ENCODE measurements around the gene CEMIP.

The CEMIP gene

GRCh38 chr15:80890341-80891005 lies 111.3 kb downstream of the CEMIP start:
- DNase-seq (ENCODE audit: low read depth), result no peak

GRCh38 chr15:80891006-80891405 lies 111.8 kb downstream of the CEMIP start:
- no peak for DNase-seq (ENCODE audit: low read depth)

GRCh38 chr15:80892414-80892813 lies 113.2 kb downstream of the CEMIP start:
- DNase-seq (ENCODE audit: low read depth), result no peak

GRCh38 chr15:80893777-80894176 lies 114.6 kb downstream of the CEMIP start:
- DNase-seq (ENCODE audit: low read depth), result no peak

- no peak for DNase-seq (ENCODE audit: low read depth)
Observed at GRCh38 chr15:80895091-80895490, 115.9 kb downstream of the CEMIP start.

- DNase-seq (ENCODE audit: low read depth), result no peak
Observed at GRCh38 chr15:80895965-80896364, 116.8 kb downstream of the CEMIP start.

GRCh38 chr15:80898040-80898439 lies 118.9 kb downstream of the CEMIP start:
- DNase-seq (ENCODE audit: low read depth), result no peak

GRCh38 chr15:80902298-80902801 lies 123.2 kb downstream of the CEMIP start:
- DNase-seq (ENCODE audit: low read depth), result no peak

GRCh38 chr15:80904998-80905397 lies 125.8 kb downstream of the CEMIP start:
- DNase-seq (ENCODE audit: low read depth), result no peak

GRCh38 chr15:80906159-80906766 lies 127.1 kb downstream of the CEMIP start:
- no peak for DNase-seq (ENCODE audit: low read depth)

- DNase-seq (ENCODE audit: low read depth), result no peak
Observed at GRCh38 chr15:80911821-80912220, 132.7 kb downstream of the CEMIP start.

- no peak for DNase-seq (ENCODE audit: low read depth)
Observed at GRCh38 chr15:80912673-80913072, 133.5 kb downstream of the CEMIP start.

- no peak for DNase-seq (ENCODE audit: low read depth)
Observed at GRCh38 chr15:80913541-80913940, 134.4 kb downstream of the CEMIP start.

- no peak for DNase-seq (ENCODE audit: low read depth)
Observed at GRCh38 chr15:80915472-80915871, 136.3 kb downstream of the CEMIP start.

- DNase-seq (ENCODE audit: low read depth), result no peak
Observed at GRCh38 chr15:80916056-80916455, 136.9 kb downstream of the CEMIP start.

GRCh38 chr15:80918196-80918783 lies 139.1 kb downstream of the CEMIP start:
- no peak for DNase-seq (ENCODE audit: low read depth)

GRCh38 chr15:80920271-80920699 lies 141.1 kb downstream of the CEMIP start:
- DNase-seq (ENCODE audit: low read depth), result no peak

GRCh38 chr15:80921736-80922410 lies 142.7 kb downstream of the CEMIP start:
- no peak for DNase-seq (ENCODE audit: low read depth)

GRCh38 chr15:80923668-80924067 lies 144.5 kb downstream of the CEMIP start:
- DNase-seq (ENCODE audit: low read depth), result no peak

GRCh38 chr15:80924278-80924677 lies 145.1 kb downstream of the CEMIP start:
- DNase-seq (ENCODE audit: low read depth), result no peak

- no peak for DNase-seq (ENCODE audit: low read depth)
Observed at GRCh38 chr15:80925597-80926059, 146.5 kb downstream of the CEMIP start.

- no peak for DNase-seq (ENCODE audit: low read depth)
Observed at GRCh38 chr15:80926126-80926525, 147.0 kb downstream of the CEMIP start.

- no peak for DNase-seq (ENCODE audit: low read depth)
Observed at GRCh38 chr15:80929225-80929624, 150.1 kb downstream of the CEMIP start.
